Mucosa of stomach (tissue), 1 donor: Measurements from ENCODE around the gene PRKAG1.
A peak's percentile ranks its signal among the peaks of the same experiment; 100 is the strongest.

Experiments
- H3K27me3 ChIP-seq: one replicate; pipeline ENCODE4 v1.7.0; 2013; ENCODE audit warnings: mild to moderate bottlenecking, low read length; ENCODE audit not compliant: control insufficient read depth, insufficient read depth
- H3K36me3 ChIP-seq: one replicate; pipeline ENCODE4 v1.7.0; 2013; ENCODE audit warnings: low read length; ENCODE audit not compliant: control insufficient read depth, insufficient read depth
- H3K4me1 ChIP-seq: one replicate; pipeline ENCODE4 v1.7.0; 2013; ENCODE audit warnings: mild to moderate bottlenecking, low read length; ENCODE audit not compliant: control insufficient read depth, insufficient read depth
- H3K4me3 ChIP-seq: one replicate; pipeline ENCODE4 v1.7.0; 2013; ENCODE audit warnings: low read length
- H3K9ac ChIP-seq: one replicate; pipeline ENCODE4 v1.7.0; 2013; ENCODE audit warnings: mild to moderate bottlenecking, low read length, moderate library complexity
- H3K9me3 ChIP-seq: one replicate; pipeline ENCODE4 v1.7.0; 2013; ENCODE audit warnings: mild to moderate bottlenecking, low read length, moderate library complexity; ENCODE audit not compliant: control insufficient read depth
- donor health status: Pancreatic carcinoma.

The PRKAG1 gene

DNA sequence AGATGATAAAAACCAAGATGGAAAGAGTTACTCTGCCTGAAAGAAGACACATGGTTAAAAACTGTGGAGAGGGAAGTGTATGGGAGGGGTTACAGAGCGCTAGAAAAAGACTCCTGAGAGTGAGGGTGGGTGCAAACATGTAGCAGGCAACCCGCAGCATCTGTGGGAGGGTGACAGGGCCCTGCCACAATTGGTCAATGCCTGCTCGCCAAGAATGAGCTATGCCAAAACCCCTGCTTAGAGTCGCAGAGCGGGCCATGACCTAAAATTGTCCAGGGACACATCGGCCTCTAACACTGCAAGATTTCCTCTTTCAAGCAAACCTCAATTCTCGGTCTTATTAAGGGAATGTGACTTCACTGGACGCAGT is 700 bp downstream of the PRKAG1 start:
- H3K9ac ChIP-seq, result peak overlapping the region; percentile 91
- no peaks in the 10 kb centered on the region for H3K27me3 ChIP-seq
- H3K36me3 ChIP-seq, result peaks cover 7% of the 10 kb centered on the region
- H3K4me3 ChIP-seq, result peak overlapping the region; percentile 38
- H3K4me1 ChIP-seq, result peaks cover 11% of the 10 kb centered on the region
- no peaks in the 10 kb centered on the region for H3K9me3 ChIP-seq

DNA sequence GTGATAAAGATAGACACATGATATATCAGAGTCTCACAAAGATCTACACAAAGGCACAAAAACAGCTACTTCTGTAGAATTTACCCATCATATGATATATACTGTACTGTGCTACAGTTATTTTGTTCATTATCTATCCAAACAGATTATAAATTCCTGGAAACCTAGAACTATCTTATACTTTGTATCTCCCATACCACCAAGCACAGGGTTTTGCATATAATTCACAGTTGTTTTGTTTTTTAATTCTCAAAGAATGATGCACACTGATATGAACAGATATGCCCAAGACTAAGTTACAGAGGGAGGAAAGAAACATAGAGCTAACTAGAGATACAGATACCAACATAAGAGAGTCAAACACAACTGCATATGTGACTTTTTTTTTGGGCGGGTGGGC is 3.4 kb downstream of the PRKAG1 start:
- Histone ChIP-seq H3K9ac (no peak overlapping the region), H3K27me3 (no peaks in the 10 kb centered on the region), H3K4me3 (no peak overlapping the region), H3K4me1 (peaks cover 11% of the 10 kb centered on the region), H3K36me3 (no peaks in the 10 kb centered on the region), H3K9me3 (no peaks in the 10 kb centered on the region)

DNA sequence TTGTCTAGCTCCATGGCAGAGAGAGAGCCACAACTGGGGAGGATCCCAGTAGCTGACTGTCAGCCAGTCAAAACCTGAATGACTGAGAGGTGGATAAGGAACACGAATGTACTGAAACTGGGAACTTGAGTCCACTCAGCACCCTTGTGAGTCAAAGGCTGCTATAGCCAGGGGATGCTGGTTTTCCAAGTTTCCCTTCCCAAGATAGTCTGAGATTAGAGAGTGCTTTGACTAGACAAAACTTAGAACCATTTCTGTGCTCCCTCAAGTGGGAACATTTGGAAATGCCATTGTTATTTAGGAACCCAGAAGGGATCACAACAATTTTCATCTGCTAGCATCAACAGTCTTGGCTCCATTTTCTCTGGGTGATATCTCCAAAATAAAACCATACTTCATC is 4.0 kb downstream of the PRKAG1 start:
- H3K4me3 ChIP-seq, result no peak overlapping the region
- no peaks in the 10 kb centered on the region for H3K36me3 ChIP-seq
- no peaks in the 10 kb centered on the region for H3K27me3 ChIP-seq
- no peak overlapping the region for H3K9ac ChIP-seq
- H3K9me3 ChIP-seq, result no peaks in the 10 kb centered on the region
- peaks cover 11% of the 10 kb centered on the region for H3K4me1 ChIP-seq

DNA sequence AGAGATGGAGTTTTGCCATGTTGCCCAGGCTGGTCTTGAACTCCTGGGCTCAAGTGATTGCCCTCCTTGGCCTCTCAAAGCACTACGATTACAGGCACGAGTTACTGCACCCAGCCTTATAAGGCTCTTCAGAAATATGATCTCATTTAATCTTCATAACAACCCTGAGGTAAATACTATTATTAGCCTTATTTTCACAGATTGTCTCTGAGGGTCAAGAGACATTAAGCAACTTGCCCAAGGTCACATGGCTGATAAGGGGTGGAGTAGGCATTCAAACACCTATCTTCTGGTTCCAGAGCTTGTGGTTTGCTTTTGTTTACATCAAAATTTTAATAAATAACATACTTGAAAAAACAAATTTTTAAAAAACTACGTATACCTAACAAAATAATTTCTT is 5.1 kb downstream of the PRKAG1 start:
- Histone ChIP-seq H3K36me3 (no peaks in the 10 kb centered on the region), H3K9ac (no peak overlapping the region), H3K9me3 (no peaks in the 10 kb centered on the region), H3K27me3 (no peaks in the 10 kb centered on the region), H3K4me3 (no peak overlapping the region), H3K4me1 (peaks cover 9% of the 10 kb centered on the region)

DNA sequence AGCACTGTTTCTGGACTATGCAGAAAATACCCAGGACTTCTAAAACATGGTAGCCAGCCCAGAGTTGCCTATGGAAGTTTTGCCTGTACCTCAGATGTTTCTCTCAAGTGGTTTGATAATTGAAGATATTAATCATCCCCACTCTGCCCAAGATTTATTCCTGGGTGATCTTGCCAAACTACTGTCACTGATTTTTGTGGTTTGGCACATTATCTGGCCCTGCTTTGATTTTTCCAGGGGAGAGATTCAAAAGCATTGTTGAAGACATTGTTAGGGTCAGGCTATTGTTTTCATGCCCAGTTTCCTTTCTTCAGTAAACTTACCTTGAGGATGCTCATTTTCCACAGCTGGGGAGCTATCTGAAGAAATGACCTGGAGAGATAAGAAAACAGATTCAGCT is 5.8 kb downstream of the PRKAG1 start:
- Histone ChIP-seq H3K9ac (no peak overlapping the region), H3K4me3 (no peak overlapping the region), H3K36me3 (no peaks in the 10 kb centered on the region), H3K4me1 (peaks cover 9% of the 10 kb centered on the region), H3K27me3 (no peaks in the 10 kb centered on the region), H3K9me3 (no peaks in the 10 kb centered on the region)

DNA sequence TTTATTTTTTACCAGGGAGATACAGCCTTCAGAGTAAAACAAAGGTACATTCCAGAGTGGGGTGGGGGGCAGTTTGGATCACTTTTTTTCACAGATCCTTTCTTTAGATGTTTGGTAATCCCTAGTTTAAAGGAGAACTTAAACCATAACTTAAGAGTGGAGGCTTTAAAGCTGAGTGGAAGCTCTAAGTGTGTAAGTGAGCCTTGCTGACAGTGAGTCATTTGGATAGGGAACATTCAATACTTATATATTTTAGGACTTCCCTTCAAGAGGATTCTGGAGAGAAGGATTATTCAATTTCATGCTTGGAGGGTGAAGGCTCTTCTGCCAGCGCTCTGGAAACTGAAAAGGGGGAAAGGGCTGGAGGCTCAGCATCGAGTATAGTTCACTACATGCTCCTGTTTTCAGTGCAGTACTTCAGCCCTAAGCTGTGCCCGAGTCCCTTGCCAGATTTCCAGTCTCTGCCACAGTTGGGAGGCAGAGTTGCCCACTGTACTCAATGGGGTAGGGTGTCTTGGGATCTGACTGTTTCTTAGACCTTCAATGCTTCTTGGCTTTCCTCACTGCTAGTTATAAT is 8.4 kb downstream of the PRKAG1 start:
- H3K9ac ChIP-seq, result no peak overlapping the region
- H3K36me3 ChIP-seq, result no peaks in the 10 kb centered on the region

DNA sequence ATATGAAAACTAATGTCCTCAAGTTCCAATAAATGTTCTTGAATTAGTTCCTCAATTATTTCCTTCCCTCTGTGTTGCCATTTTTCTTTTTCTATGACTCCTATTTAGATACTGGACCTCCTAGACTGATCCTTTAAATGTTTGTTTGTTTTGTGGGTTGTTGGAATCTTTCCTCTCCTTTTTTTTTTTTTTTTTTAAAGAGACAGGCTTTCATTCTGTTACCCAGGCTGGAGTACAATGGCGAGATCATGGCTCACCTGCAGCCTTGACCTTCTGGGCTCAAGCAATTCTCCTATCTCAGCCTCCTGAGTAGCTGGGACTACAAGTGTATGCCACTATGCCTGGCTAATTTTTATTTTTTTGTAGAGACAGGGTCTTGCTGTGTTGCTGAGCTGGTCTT is 9.6 kb downstream of the PRKAG1 start:
- no peaks in the 10 kb centered on the region for H3K27me3 ChIP-seq
- no peak overlapping the region for H3K9ac ChIP-seq
- H3K4me3 ChIP-seq, result no peak overlapping the region
- no peaks in the 10 kb centered on the region for H3K9me3 ChIP-seq
- H3K36me3 ChIP-seq, result no peaks in the 10 kb centered on the region
- peaks cover 5% of the 10 kb centered on the region for H3K4me1 ChIP-seq

More for the DNA sequence above, 8.4 kb downstream of the PRKAG1 start:
- Histone ChIP-seq H3K27me3 (no peaks in the 10 kb centered on the region), H3K4me3 (no peak overlapping the region), H3K9me3 (no peaks in the 10 kb centered on the region), H3K4me1 (peaks cover 5% of the 10 kb centered on the region)

DNA sequence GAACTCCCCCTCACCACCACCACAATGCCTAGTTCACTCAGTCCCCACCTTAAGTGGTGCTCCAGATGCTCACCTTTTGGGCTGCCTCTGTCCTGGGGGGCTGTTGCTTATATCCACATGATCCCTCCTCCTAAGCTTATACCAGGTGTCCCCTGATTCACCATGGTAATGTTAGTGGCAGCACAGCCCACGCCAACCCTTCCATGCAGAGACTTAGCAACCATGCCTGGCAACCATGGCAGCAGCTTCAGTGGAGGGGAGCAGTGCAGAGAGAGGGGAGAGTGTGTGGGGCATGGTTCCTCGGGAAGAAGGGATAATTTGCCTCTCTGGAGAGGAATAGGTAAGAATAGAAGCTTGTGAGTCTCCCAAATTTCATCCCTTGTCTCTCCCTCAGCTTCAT is 18.2 kb downstream of the PRKAG1 start:
- peaks cover 27% of the 10 kb centered on the region for H3K4me1 ChIP-seq
- no peaks in the 10 kb centered on the region for H3K9me3 ChIP-seq
- H3K4me3 ChIP-seq, result no peak overlapping the region
- peaks cover 58% of the 10 kb centered on the region for H3K27me3 ChIP-seq
- no peak overlapping the region for H3K9ac ChIP-seq
- no peaks in the 10 kb centered on the region for H3K36me3 ChIP-seq

DNA sequence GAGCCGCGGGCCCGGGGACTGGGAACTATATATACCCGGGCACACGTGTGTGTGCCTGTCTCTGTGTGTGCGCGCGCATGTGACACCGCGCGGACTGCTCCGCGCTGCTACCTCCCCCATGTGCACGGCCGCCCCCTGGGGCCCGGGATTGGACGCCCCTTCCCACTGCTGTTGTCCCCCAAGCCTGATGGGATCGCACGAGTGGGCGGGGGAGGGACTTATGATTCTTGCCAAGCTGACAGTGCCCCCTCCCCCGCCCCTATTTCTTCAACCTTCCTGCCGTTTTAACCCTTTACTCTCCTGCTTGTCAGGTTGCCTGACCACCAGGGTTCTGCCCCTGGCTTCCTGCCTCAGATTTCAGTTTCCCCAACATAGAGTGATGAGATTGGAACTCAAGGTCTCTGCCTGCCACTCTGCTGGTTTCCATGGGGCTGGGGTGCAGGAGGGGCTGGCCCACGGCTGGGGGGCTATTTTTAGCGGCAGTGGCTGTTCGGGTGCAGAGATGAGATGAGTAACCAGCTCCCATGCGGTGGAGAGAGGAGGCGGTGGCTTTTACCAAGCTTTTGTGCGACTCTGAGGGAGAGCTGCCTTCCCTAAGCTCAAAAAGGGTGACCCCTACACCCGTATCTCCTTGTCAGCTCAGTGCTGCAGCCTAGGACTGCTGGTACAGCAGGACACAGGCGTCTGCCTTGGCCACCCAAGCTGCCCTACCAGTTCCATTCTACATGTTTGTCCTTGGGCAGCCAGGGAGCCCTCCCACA is 19.0 kb downstream of the PRKAG1 start, which contains the start of gene DDN:
DDN (minus strand) TSS at position 5 of the 761 bp plus-strand sequence. CDS start 88 bp downstream, outside the sequence.
- Histone ChIP-seq H3K4me3 (no peak within 1 kb of the TSS), H3K9me3 (no peaks in the 10 kb centered on the region), H3K36me3 (no peaks in the 10 kb centered on the region), H3K4me1 (peaks cover 30% of the 10 kb centered on the region), H3K27me3 (peaks cover 66% of the 10 kb centered on the region), H3K9ac (peak within 1 kb of the TSS; percentile 29)

DNA sequence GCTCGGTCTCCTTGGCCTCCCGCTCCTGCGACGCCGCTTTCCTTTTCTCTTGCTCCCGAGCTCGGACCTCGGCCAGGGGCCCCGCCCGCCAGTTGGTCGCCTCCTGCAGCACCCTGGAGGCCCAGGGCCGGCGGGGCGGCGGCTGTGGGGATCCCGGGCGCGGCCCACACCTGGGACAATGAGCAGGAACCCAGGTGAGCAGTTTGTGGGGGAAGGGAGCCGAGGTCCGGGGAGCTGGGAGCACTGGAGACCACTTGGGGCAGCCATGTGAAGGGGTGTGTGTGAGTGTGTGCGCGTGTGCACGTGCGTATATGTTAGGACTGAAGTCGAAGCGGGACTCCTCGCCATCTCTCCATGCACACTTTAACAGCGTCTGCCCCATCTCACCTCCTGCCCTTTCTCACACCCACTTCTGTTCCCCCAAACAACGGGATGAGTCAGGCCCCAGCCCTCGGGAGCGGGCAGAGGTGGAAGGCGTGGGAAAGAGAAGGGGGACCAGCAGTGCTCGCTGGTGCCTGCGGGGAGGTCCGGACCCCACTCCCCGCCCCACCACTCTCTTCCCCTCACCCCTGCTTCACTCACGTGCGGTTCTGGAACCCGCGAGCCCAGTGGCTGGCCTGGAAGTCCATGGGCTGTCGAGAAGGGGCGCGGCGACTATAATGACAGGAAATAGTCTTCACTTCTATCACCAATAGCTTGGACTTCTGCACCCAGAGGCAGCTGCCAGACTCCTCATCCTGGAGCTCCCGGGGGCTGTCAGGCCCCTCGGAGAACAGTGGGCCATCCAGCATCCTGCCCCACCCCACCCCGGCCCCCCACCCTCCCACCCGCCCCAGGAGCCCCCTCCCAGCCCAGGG is 19.9 kb downstream of the PRKAG1 start:
- Histone ChIP-seq H3K4me1 (peaks cover 30% of the 10 kb centered on the region), H3K4me3 (no peak overlapping the region), H3K9ac (peak overlapping the region; percentile 28), H3K9me3 (no peaks in the 10 kb centered on the region), H3K27me3 (peaks cover 74% of the 10 kb centered on the region), H3K36me3 (no peaks in the 10 kb centered on the region)

DNA sequence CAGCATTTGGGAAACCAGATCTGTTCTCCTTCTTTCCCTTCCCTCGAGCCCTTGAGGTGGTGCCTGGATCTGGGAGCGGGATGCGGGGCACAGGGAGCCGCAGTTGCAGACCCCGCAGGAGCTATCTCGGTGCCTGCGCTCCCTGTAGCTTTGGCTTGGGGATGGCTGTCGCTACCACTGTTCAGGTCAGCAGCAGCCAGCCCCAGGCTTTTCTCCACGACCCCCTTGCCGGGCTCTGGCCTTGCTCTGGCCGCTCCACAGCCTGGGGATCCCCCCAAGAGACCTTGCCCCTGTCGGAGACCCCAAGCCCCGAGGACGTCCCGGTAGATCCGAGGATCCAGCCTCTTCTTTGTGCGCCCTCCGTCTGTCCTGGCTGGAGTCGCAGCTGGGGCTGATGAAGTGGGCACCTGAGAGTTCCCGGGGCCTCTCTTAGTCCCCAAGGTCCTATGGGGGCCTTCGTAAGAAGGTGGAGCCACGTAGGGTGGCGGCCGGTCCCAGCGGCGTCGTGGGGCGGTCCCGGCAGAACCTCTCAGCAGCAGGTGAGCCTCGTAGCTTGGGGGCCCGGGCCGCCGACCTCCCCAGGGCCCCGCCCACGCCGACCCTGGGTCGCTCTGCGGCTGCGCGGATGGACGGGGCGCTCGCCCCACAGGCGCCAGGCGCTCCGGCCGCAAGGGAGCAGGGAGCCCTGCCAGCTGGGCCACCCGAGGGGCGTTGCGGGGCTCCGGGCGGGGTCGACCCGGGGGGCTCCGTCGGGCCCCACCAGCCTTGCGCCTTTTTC is 20.7 kb downstream of the PRKAG1 start:
- Histone ChIP-seq H3K9me3 (no peaks in the 10 kb centered on the region), H3K9ac (peak overlapping the region; percentile 28), H3K36me3 (no peaks in the 10 kb centered on the region), H3K4me3 (no peak overlapping the region), H3K27me3 (peaks cover 82% of the 10 kb centered on the region), H3K4me1 (peaks cover 30% of the 10 kb centered on the region)
